Measurements from ENCODE around the gene GSTO2.

GSTO2 gene

GRCh38 chr10:104323085-104323484 lies 54.1 kb downstream of the GSTO2 start:
- H3K9me2 ChIP-seq (replicated peaks; ENCODE audit: control insufficient read depth, low read length) = no peaks in the 10 kb centered on the region
- H3K27ac ChIP-seq (ENCODE audit: low read depth, low read length) = no peak overlapping the region
- TF ChIP-seq CTCF (IDR thresholded peaks at IDR 0.05; ENCODE audit: low read depth, low read length, poor library complexity, severe bottlenecking) = no peak
- no peak for TF ChIP-seq EZH2phosphoT487 (IDR thresholded peaks at IDR 0.05; ENCODE audit: borderline replicate concordance, low read length)
- H4K20me1 ChIP-seq (ENCODE audit: control insufficient read depth, insufficient read depth, low read depth, low read length) = peaks cover 40% of the 10 kb centered on the region
- no peaks in the 10 kb centered on the region for H3K9me3 ChIP-seq (ENCODE audit: control insufficient read depth, insufficient read depth, low read length)
- peaks cover 100% of the 10 kb centered on the region for H3K79me2 ChIP-seq (ENCODE audit: control insufficient read depth, low read length)
- H3K4me2 ChIP-seq (ENCODE audit: low read length) = peak overlapping the region; percentile 47
- no peaks in the 10 kb centered on the region for H3F3A ChIP-seq (ENCODE audit: control insufficient read depth, insufficient read depth)
- peaks cover 57% of the 10 kb centered on the region for H3K4me1 ChIP-seq (ENCODE audit: control insufficient read depth, low read length)
- H3K36me3 ChIP-seq (ENCODE audit: control insufficient read depth, low read length) = peaks cover 3% of the 10 kb centered on the region; the same call in 1 of the 2 replicates
- no peak overlapping the region for H3K4me3 ChIP-seq (ENCODE audit: low read length)
- H3K27me3 ChIP-seq (ENCODE audit: control insufficient read depth, low read length) = no peaks in the 10 kb centered on the region

GRCh38 chr10:104323760-104324201 lies 54.8 kb downstream of the GSTO2 start:
- H4K20me1 ChIP-seq (ENCODE audit: control insufficient read depth, insufficient read depth, low read depth, low read length) = peaks cover 37% of the 10 kb centered on the region
- H3F3A ChIP-seq (ENCODE audit: control insufficient read depth, insufficient read depth) = no peaks in the 10 kb centered on the region
- H3K4me2 ChIP-seq (ENCODE audit: low read length) = peak overlapping the region; percentile 58
- no peaks in the 10 kb centered on the region; the same call in 1 of the 2 replicates for H3K36me3 ChIP-seq (ENCODE audit: control insufficient read depth, low read length)
- H3K27me3 ChIP-seq (ENCODE audit: control insufficient read depth, low read length) = no peaks in the 10 kb centered on the region
- peaks cover 57% of the 10 kb centered on the region for H3K4me1 ChIP-seq (ENCODE audit: control insufficient read depth, low read length)
- H3K9me3 ChIP-seq (ENCODE audit: control insufficient read depth, insufficient read depth, low read length) = no peaks in the 10 kb centered on the region
- H3K79me2 ChIP-seq (ENCODE audit: control insufficient read depth, low read length) = peaks cover 100% of the 10 kb centered on the region
- H3K9me2 ChIP-seq (replicated peaks; ENCODE audit: control insufficient read depth, low read length) = no peaks in the 10 kb centered on the region
- 0 out of 2 replicates have a peak overlapping the region, but pooled peaks have one; percentile 31 for H3K4me3 ChIP-seq (ENCODE audit: low read length)
- TF ChIP-seq EZH2phosphoT487 (IDR thresholded peaks at IDR 0.05; ENCODE audit: borderline replicate concordance, low read length) (no peak), CTCF (IDR thresholded peaks at IDR 0.05; ENCODE audit: low read depth, low read length, poor library complexity, severe bottlenecking) (no peak)
- H3K27ac ChIP-seq (ENCODE audit: low read depth, low read length) = no peak overlapping the region

GRCh38 chr10:104324221-104324686 lies 55.3 kb downstream of the GSTO2 start:
- H3K4me2 ChIP-seq (ENCODE audit: low read length) = peak overlapping the region; percentile 58
- H3K27me3 ChIP-seq (ENCODE audit: control insufficient read depth, low read length) = no peaks in the 10 kb centered on the region
- no peaks in the 10 kb centered on the region for H3K9me2 ChIP-seq (replicated peaks; ENCODE audit: control insufficient read depth, low read length)
- H3K79me2 ChIP-seq (ENCODE audit: control insufficient read depth, low read length) = peaks cover 100% of the 10 kb centered on the region
- TF ChIP-seq CTCF (IDR thresholded peaks at IDR 0.05; ENCODE audit: low read depth, low read length, poor library complexity, severe bottlenecking) (no peak), EZH2phosphoT487 (IDR thresholded peaks at IDR 0.05; ENCODE audit: borderline replicate concordance, low read length) (no peak)
- peaks cover 57% of the 10 kb centered on the region for H3K4me1 ChIP-seq (ENCODE audit: control insufficient read depth, low read length)
- H3K27ac ChIP-seq (ENCODE audit: low read depth, low read length) = no peak overlapping the region
- no peaks in the 10 kb centered on the region for H3K9me3 ChIP-seq (ENCODE audit: control insufficient read depth, insufficient read depth, low read length)
- H3K4me3 ChIP-seq (ENCODE audit: low read length) = 0 out of 2 replicates have a peak overlapping the region, but pooled peaks have one; percentile 31
- no peaks in the 10 kb centered on the region; the same call in 1 of the 2 replicates for H3K36me3 ChIP-seq (ENCODE audit: control insufficient read depth, low read length)
- H4K20me1 ChIP-seq (ENCODE audit: control insufficient read depth, insufficient read depth, low read depth, low read length) = peaks cover 36% of the 10 kb centered on the region
- H3F3A ChIP-seq (ENCODE audit: control insufficient read depth, insufficient read depth) = no peaks in the 10 kb centered on the region

Data from DOHH2 (cell line).